Ectodermal cell (in vitro differentiated cells): ENCODE results near the gene ERGIC1.

Experiments used
- H3K27ac ChIP-seq: 2 replicates; pipeline ENCODE4 v1.7.0; 2013; ENCODE audit warnings: mild to moderate bottlenecking, low read depth, low read length; ENCODE audit not compliant: insufficient read depth, poor library complexity, severe bottlenecking
- H3K27me3 ChIP-seq: 2 replicates; pipeline ENCODE4 v1.7.0; 2013; ENCODE audit warnings: mild to moderate bottlenecking, low read length; ENCODE audit not compliant: insufficient read depth, control insufficient read depth, poor library complexity, severe bottlenecking
- H3K36me3 ChIP-seq: one replicate; pipeline ENCODE4 v1.7.0; 2013; ENCODE audit warnings: low read length; ENCODE audit not compliant: control insufficient read depth, insufficient read depth
- H3K4me1 ChIP-seq: one replicate; pipeline ENCODE4 v1.7.0; 2013; ENCODE audit warnings: low read length; ENCODE audit not compliant: control insufficient read depth, insufficient read depth
- H3K4me3 ChIP-seq: 2 replicates; pipeline ENCODE4 v1.7.0; 2013; ENCODE audit warnings: low read depth, low read length, control low read depth; ENCODE audit not compliant: insufficient read depth
- H3K9me3 ChIP-seq: 2 replicates; pipeline ENCODE4 v1.7.0; 2013; ENCODE audit warnings: mild to moderate bottlenecking, low read length, moderate library complexity; ENCODE audit not compliant: control insufficient read depth
- WGBS, 2 experiments: methylation state at CpG; one replicate each; pipeline ENCODE4 v1.1.7; 2013; ENCODE audit warnings: missing lambda C conversion rate in 2 of 2; 5-methylcytosine and 5-hydroxymethylcytosine counted together

The ERGIC1 gene

DNA sequence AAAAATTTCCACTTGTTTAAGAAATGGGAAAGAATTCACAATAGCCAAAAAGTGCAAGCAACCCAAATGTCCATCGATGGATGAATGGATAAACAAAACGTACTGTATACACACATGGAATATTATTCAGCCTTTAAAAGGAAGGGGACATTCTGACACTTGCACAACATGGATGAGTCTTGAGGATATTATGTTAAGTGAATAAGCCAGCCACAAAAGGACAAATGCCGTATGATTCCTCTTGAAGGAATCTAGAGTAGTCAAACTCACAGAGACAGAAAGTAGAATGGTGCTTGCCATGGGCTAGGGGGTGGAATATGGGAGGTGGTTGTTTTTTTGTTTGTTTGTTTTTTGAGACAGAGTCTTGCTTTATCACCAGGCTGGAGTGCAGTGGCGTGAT is 145.7 kb downstream of the ERGIC1 start:
- no peak overlapping the region for H3K27ac ChIP-seq
- no peaks in the 10 kb centered on the region for H3K36me3 ChIP-seq
- no peaks in the 10 kb centered on the region for H3K4me1 ChIP-seq
- no peaks in the 10 kb centered on the region for H3K9me3 ChIP-seq
- H3K27me3 ChIP-seq = peaks cover 6% of the 10 kb centered on the region
- H3K4me3 ChIP-seq = no peak overlapping the region
- 93 to 97% methylated on average over 4 of the region's 4 CpGs for WGBS, 2 experiments

DNA sequence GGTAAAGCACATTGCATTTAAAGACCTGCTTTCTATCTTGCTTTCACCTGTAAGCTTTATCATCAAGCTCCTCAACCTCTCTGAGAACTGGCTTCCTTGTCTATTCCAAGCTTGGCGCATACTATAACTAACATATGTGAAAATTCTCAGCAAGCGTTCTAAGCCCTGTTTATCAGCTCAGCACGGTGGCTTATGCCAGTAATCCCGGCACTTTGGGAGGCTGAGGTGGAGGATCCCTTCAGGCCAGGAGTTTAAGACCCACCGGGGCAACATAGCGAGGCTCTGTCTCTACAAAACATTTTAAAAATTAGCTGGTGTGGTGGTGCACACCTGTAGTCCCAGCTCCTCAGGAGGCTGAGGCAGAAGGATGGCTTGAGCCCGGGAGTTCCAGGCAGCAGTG is 147.9 kb downstream of the ERGIC1 start:
- 88 to 91% methylated on average over 7 of the region's 7 CpGs for WGBS, 2 experiments
- no peak overlapping the region for H3K4me3 ChIP-seq
- H3K27me3 ChIP-seq = no peaks in the 10 kb centered on the region
- no peak overlapping the region for H3K27ac ChIP-seq
- no peaks in the 10 kb centered on the region for H3K36me3 ChIP-seq
- no peaks in the 10 kb centered on the region for H3K4me1 ChIP-seq
- no peaks in the 10 kb centered on the region for H3K9me3 ChIP-seq

DNA sequence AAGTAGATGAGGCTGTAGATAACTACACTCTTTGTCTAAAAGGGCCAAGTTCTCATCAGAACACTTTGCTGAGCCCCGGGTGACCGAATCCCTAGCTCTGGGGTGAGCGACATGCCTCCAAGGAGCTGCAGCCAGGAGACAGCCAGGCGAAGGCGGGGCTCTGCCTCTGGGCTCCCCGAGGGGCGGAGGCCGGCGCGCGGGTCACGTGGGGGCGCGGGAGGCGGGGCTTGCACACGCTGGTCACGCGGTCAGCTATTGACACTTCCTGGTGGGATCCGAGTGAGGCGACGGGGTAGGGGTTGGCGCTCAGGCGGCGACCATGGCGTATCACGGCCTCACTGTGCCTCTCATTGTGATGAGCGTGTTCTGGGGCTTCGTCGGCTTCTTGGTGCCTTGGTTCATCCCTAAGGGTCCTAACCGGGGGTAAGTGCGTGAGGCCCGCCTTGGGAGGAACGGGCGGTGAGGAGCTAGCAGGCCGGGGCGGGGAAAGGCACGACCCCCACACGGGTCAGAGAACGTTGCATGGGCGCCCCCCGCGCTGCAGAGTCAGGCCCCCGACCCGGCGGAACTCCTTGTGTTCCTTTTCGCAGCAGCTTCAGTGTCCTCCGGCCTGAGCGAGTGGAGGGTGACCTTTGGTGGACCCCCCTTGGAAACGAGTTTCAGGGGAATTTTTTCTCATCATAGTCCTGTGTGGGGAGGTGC is 149.6 kb downstream of the ERGIC1 start, which contains the start of gene ATP6V0E1:
Gene ATP6V0E1, plus strand, starts transcription at position 230 of the 702 bp plus-strand sequence. Its CDS starts 90 bp downstream, at position 320.
- Histone ChIP-seq H3K36me3 (no peaks in the 10 kb centered on the region), H3K9me3 (no peaks in the 10 kb centered on the region), H3K4me3 (peak within 1 kb of the TSS; percentile 96), H3K27me3 (no peaks in the 10 kb centered on the region), H3K27ac (peak within 1 kb of the TSS; percentile 40), H3K4me1 (no peaks in the 10 kb centered on the region)
- WGBS, 2 experiments = 1% methylated on average over 49 of the region's 49 CpGs

DNA sequence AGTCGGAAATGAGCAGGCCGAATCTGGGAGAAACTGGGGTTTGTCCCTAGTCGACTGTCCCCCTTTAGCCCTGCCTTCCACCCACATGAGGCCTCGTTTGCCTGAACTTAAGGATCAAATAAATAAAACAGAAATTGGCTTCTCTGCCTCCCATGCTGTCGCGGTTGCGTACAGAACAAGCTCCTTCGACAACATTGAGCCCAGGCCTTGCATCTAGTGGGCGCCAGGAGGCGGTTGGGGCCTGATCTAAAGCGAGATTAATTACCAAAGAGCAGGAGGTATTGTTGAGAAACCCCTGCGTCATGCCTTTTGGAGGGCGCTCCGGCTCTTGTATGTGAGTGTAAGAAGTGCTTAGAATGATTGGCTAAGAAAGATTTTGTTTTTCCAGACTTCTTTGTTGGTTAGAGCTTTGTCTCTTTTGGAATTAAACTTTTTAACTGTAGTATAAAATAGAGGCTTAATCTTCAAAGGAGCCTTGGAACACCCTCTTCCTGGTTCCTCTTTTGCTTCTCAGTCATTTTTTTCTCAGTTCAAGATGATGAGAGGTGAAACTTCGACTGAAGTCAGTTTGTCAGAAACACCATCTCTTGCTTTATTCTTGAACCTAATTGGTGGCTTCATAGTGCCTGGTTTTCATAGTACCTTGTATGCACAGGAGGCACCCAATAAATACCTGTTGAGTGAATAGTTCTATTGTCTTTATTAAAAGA is 150.3 kb downstream of the ERGIC1 start:
- no peaks in the 10 kb centered on the region for H3K27me3 ChIP-seq
- no peaks in the 10 kb centered on the region for H3K36me3 ChIP-seq
- peak overlapping the region; percentile 96 for H3K4me3 ChIP-seq
- H3K9me3 ChIP-seq = no peaks in the 10 kb centered on the region
- peak overlapping the region; percentile 40 for H3K27ac ChIP-seq
- H3K4me1 ChIP-seq = no peaks in the 10 kb centered on the region
- 5 to 8% methylated on average over 15 of the region's 15 CpGs for WGBS, 2 experiments

DNA sequence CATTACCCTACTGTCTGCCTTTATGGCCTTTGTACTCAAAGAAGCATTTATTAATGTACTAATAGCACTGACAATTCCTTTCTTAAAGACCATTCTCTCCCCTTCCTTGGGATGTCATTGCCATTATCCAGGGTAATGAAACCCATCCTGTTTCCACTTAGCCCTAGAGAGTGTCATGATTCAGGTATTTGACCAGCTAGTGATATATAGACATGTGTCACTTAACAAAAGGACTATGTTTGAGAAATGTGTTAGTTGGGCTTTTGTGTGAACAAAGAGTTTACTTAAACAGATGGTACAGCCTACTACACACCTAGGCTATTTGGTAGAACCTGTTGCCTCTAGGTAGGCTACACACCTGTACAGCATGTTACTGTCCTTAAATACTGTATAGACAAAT is 151.5 kb downstream of the ERGIC1 start:
- no peak overlapping the region for H3K27ac ChIP-seq
- H3K36me3 ChIP-seq = no peaks in the 10 kb centered on the region
- no peaks in the 10 kb centered on the region for H3K27me3 ChIP-seq
- H3K9me3 ChIP-seq = no peaks in the 10 kb centered on the region
- H3K4me1 ChIP-seq = no peaks in the 10 kb centered on the region
- peak overlapping the region; percentile 7 for H3K4me3 ChIP-seq

DNA sequence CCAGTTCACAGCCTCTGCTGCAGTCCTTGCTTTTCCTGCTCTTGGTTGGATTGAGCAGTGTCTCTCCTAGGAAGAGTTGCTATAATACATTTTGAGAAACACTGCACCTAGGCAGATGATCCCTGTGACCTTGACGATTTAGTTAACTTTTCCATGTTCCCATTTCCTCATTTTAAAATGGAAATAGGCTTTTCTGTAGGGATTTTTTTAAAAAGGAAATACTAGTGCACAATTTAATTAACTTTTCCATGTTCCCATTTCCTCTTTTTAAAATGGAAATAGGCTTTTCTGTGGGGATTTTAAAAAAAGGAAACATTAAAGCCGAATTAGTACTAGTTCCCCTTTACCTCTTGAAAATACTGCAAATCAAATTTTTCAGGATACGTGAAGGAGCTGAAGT is 154.2 kb downstream of the ERGIC1 start:
- H3K4me3 ChIP-seq = no peak overlapping the region
- H3K36me3 ChIP-seq = no peaks in the 10 kb centered on the region
- 90 to 96% methylated on average over 2 to 3 of the region's 3 CpGs for WGBS, 2 experiments
- no peaks in the 10 kb centered on the region for H3K9me3 ChIP-seq
- no peak overlapping the region for H3K27ac ChIP-seq
- no peaks in the 10 kb centered on the region for H3K4me1 ChIP-seq
- no peaks in the 10 kb centered on the region for H3K27me3 ChIP-seq

DNA sequence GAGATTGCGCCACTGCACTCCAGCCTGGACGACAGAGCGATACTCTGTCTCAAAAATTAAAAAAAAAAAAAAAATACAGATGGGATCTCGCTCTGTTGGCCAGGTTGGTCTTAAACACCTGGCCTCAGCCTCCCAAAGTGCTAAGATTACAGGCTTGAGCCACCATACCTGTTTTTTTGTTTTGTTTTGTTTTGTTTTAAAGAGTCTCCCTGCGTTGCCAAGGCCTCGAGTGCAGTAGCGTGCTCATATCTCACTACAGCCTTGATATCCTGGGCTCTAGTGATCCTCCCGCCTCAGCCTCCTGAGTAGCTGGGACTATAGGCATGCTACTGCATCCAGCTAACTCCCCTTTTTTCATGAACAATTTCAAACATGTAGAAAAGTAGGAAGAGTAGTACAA is 156.7 kb downstream of the ERGIC1 start:
- no peaks in the 10 kb centered on the region for H3K9me3 ChIP-seq
- H3K4me3 ChIP-seq = no peak overlapping the region
- 89 to 94% methylated on average over 8 of the region's 8 CpGs for WGBS, 2 experiments
- no peaks in the 10 kb centered on the region for H3K4me1 ChIP-seq
- no peaks in the 10 kb centered on the region for H3K36me3 ChIP-seq
- no peaks in the 10 kb centered on the region for H3K27me3 ChIP-seq
- H3K27ac ChIP-seq = no peak overlapping the region

DNA sequence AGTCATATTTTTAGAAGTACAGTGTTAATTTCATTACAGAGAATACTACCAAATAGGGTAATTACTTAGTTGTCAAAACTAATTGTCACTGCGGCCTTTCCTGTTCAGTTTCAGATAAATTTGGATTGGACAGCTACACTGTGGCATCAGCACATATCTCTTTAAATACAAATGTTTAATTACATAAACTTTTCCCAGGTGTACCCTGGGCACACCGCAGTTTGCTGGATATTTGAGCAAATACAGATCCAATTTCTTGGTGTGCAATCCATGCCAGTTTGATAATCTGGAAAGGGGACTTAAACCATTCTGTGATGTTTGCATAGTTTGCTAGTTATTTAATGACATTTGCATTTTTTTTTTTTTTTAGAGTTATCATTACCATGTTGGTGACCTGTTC is 160.4 kb downstream of the ERGIC1 start:
- H3K36me3 ChIP-seq = no peaks in the 10 kb centered on the region

DNA sequence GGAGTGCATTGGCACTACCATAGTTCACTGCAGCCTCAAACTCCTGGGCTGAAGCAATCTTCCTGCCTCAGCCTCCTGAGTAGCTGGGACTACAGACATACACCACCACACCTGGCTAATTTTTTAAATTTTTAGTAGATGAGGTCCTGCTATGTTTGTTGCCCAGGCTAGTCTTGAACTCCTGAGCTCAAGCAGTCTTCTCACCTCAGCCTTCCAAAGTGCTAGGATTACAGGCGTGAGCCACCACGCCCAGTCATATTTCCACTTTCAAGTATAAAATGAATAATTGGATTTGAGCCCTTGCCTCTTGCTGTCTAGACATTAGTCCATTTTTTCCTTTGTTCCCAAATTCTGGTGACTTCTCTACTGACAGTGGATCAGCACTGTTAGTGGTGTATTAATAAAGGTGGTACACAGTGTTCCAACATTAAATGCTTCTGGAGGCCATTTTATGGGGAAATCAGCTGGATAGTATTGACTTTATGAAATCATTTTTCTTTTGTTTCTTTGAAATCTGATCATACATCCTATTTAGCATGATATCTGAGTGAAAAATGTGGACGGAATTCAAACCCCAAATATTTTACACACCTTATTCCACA is 165.4 kb downstream of the ERGIC1 start:
- Histone ChIP-seq H3K9me3 (no peaks in the 10 kb centered on the region), H3K4me3 (no peak overlapping the region), H3K27ac (no peak overlapping the region), H3K27me3 (no peaks in the 10 kb centered on the region), H3K4me1 (peaks cover 9% of the 10 kb centered on the region), H3K36me3 (no peaks in the 10 kb centered on the region)
- WGBS, 2 experiments = 95 to 100% methylated on average over 2 to 3 of the region's 3 CpGs

More for the DNA sequence above, 160.4 kb downstream of the ERGIC1 start:
- Histone ChIP-seq H3K4me3 (no peak overlapping the region), H3K9me3 (no peaks in the 10 kb centered on the region), H3K27ac (no peak overlapping the region), H3K27me3 (no peaks in the 10 kb centered on the region), H3K4me1 (no peaks in the 10 kb centered on the region)
- 93 to 100% methylated on average over 2 of the region's 2 CpGs for WGBS, 2 experiments

DNA sequence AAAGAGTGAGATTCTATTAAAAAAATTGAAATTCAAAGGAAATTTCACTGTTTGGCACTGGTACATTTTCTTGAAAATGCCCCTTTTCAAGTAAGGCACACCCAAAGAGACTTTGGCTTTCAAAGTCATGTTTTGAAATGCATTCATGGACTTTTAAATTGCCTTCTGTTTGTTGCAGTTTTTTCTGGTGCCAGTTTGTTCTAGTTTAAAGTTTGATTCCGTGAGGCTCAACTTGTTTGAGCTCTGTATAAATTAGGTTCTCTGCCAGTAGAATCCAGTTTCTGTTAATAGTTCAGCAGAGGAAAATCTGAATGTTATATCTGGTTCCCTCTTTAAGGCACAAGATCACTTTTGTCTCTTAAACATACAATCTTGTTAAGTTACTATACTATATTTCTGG is 165.9 kb downstream of the ERGIC1 start:
- no peaks in the 10 kb centered on the region for H3K36me3 ChIP-seq
- no peaks in the 10 kb centered on the region for H3K9me3 ChIP-seq
- peaks cover 10% of the 10 kb centered on the region for H3K4me1 ChIP-seq
- no peaks in the 10 kb centered on the region for H3K27me3 ChIP-seq
- WGBS, 2 experiments = 93 to 100% methylated on average over 1 of the region's 1 CpG
- H3K4me3 ChIP-seq = no peak overlapping the region
- no peak overlapping the region for H3K27ac ChIP-seq
